ENCODE results near the gene ALDOC. TPM values are rescaled to one million over a fixed set of nuclear protein-coding genes. Genes with fewer than 3 reads are reported as not detected.

ALDOC gene
- total and polyA plus RNA-seq, 2 of the 13 experiments (the other 11 are each of a cell fraction or from before 2014, with no cell fraction given) = 15.4 to 60.9 TPM

GRCh38 chr17:28524476-28525424, 51.9 kb downstream of the ALDOC start (continued):
- TF ChIP-seq JARID2 (CRISPR knock-in tag; IDR thresholded peaks at IDR 0.05; ENCODE audit: insufficient replicate concordance) = no peak
- peak; percentile 25; the same call in 1 of the 2 replicates for TF ChIP-seq TBX2 (CRISPR knock-in tag; IDR thresholded peaks at IDR 0.05; ENCODE audit: borderline replicate concordance)
- TF ChIP-seq KDM5A (IDR thresholded peaks at IDR 0.05; ENCODE audit: borderline replicate concordance, low read length) = no peak
- no peak for TF ChIP-seq DBP (CRISPR knock-in tag; IDR thresholded peaks at IDR 0.05; ENCODE audit: not compliant biosample characterization)
- TF ChIP-seq IRF2 (CRISPR knock-in tag; IDR thresholded peaks at IDR 0.05) = no peak
- TF ChIP-seq ZHX1 (CRISPR knock-in tag; IDR thresholded peaks at IDR 0.05; ENCODE audit: low read depth) = no peak
- TF ChIP-seq ZNF512 (CRISPR knock-in tag; IDR thresholded peaks at IDR 0.05) = no peak
- no peak for TF ChIP-seq FOXM1 (CRISPR knock-in tag; IDR thresholded peaks at IDR 0.05)
- TF ChIP-seq PAXIP1 (CRISPR knock-in tag; conservative IDR thresholded peaks at IDR 0.05) = peak; percentile 19; the same call in 1 of the 2 replicates
- TF ChIP-seq SOX6 (IDR thresholded peaks at IDR 0.05) = no peak
- TF ChIP-seq SOX6 (CRISPR knock-in tag; IDR thresholded peaks at IDR 0.05) = peak; percentile 18; the same call in 1 of the 2 replicates
- 0 out of 2 replicates have a peak, but pooled peaks have one; percentile 37 for TF ChIP-seq ATF3 (CRISPR knock-in tag; IDR thresholded peaks at IDR 0.05)
- no peak for TF ChIP-seq ZSCAN12 (CRISPR knock-in tag; IDR thresholded peaks at IDR 0.05)
- TF ChIP-seq TCF7L2 (IDR thresholded peaks at IDR 0.05; ENCODE audit: low read depth, low read length) = no peak
- no peak for TF ChIP-seq ZKSCAN1 (IDR thresholded peaks at IDR 0.05; ENCODE audit: low read length)
- TF ChIP-seq CENPBD1 (CRISPR knock-in tag; IDR thresholded peaks at IDR 0.05; ENCODE audit: borderline replicate concordance, low read depth) = no peak
- no peak for TF ChIP-seq HOXA7 (CRISPR knock-in tag; IDR thresholded peaks at IDR 0.05)
